ENCODE results near the gene NCKAP5. TPM values are rescaled to one million over a fixed set of nuclear protein-coding genes. Genes with fewer than 3 reads are reported as not detected.

NCKAP5 gene
- total RNA-seq, 1 experiment from 2014 or later: not detected

DNA sequence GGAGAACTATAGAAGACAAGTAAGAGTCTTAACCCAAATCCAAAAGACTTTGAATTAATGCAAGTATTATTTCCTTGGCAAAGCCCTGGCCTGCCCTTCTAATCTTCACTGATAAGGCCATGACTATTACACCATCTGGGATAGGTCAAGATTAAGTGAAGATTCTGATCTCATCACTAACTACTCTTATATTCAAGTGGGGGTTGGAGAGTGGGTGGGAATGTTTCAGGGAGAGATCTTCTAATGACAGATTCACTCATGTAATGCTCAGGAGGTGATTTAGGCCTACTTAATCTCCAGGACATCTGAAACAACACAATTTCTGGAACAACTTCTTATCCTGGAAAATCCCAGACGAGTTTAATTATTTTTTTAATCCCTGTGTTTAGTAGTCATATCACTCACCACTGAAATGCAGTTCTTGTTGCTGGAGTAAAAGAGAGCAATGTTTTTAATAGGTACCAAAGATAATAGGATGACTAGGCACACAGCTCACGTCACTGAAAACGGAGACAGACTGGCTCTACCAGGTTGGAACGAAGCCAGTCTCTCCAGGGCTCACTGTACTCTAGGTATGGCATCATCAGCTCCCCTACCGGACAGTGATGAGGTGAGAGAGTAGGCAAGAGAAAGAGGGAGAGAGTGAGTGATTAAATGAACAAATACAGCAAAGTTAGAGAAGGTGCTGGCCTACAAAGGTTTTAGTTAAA, 133.1 kb downstream of the NCKAP5 start:
- H3K27ac Mint-ChIP-seq (ENCODE audit: low read depth, unreplicated experiment): no peak overlapping the region
- intact Hi-C loops (cut with micrococcal nuclease): no loop called here
- TF ChIP-seq, protein P1, sequence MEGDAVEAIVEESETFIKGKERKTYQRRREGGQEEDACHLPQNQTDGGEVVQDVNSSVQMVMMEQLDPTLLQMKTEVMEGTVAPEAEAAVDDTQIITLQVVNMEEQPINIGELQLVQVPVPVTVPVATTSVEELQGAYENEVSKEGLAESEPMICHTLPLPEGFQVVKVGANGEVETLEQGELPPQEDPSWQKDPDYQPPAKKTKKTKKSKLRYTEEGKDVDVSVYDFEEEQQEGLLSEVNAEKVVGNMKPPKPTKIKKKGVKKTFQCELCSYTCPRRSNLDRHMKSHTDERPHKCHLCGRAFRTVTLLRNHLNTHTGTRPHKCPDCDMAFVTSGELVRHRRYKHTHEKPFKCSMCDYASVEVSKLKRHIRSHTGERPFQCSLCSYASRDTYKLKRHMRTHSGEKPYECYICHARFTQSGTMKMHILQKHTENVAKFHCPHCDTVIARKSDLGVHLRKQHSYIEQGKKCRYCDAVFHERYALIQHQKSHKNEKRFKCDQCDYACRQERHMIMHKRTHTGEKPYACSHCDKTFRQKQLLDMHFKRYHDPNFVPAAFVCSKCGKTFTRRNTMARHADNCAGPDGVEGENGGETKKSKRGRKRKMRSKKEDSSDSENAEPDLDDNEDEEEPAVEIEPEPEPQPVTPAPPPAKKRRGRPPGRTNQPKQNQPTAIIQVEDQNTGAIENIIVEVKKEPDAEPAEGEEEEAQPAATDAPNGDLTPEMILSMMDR (IDR thresholded peaks at IDR 0.05; ENCODE audit: unreplicated experiment): peak; percentile 12
- peaks cover 19% of the 10 kb centered on the region for H3K4me1 Mint-ChIP-seq (ENCODE audit: insufficient read depth, unreplicated experiment)
- ChIA-PET POLR2A (no interaction called here), CTCF (interaction anchor here (1.0 kb wide), 1 partner anchor 125 kb away, joined by 4 read pairs; no protein-coding TSS in a partner anchor)
- BruUV-seq (replicated peaks): no TSS peak
- no peaks in the 10 kb centered on the region for H3K27me3 Mint-ChIP-seq (ENCODE audit: insufficient read depth, unreplicated experiment)
- no peaks in the 10 kb centered on the region for H3K9me3 Mint-ChIP-seq (ENCODE audit: unreplicated experiment)
- H3K36me3 Mint-ChIP-seq (ENCODE audit: insufficient read depth, unreplicated experiment): no peaks in the 10 kb centered on the region
- H3K4me3 Mint-ChIP-seq (ENCODE audit: unreplicated experiment): no peak overlapping the region
- peak; percentile 50 for DNase-seq (ENCODE audit: unreplicated experiment)

DNA sequence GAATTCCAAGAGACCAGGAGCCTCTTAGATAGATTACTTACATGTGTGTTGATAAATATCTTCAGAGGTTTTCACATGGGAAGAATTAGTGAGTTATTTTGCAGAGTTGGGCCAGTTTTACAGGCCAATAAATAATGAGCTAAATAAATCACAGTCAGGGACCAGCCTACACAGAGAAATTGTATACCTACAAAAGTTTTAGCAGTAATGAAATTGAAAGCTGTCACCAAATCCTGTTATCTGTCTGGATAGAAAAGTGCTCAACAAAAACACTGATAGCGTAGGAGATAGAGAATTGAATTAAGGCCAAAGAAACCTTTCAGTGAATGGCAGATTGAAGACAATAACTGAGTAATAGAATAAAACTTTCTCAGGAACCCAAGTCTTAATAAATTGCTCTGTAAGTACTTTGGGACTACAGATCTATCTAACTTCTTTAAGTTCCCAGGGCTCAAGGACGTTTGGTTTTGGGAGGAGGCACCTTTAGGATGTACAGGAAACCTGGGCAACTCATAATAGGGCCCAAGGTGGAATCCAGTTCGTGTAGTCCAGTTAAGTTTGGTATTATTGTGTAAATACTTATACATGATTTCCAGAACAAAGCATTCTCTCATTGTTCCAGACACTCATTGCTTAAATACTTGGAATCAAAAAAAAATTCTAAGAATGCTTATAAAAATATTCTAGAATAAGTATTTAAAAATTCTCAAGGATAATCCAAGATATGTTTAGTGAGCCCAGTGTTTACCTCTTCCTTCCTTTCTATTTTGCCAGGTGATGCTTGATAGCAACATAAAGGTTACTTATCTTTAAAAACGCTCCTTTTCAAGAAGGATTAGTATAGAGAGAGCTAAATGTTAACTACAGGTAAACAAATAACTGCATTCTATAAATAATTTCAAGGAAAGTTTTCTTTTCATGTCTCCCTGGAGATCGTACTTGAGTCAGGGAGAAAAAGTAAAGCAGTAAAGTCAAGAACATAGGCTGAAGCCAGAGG, 134.5 kb downstream of the NCKAP5 start:
- POLR2A ChIA-PET: no interaction called here
- no peaks in the 10 kb centered on the region for H3K36me3 Mint-ChIP-seq (ENCODE audit: insufficient read depth, unreplicated experiment)
- no TSS peak for BruUV-seq (replicated peaks)
- DNase-seq (ENCODE audit: unreplicated experiment): no peak
- H3K27me3 Mint-ChIP-seq (ENCODE audit: insufficient read depth, unreplicated experiment): no peaks in the 10 kb centered on the region
- H3K4me3 Mint-ChIP-seq (ENCODE audit: unreplicated experiment): no peak overlapping the region
- H3K9me3 Mint-ChIP-seq (ENCODE audit: unreplicated experiment): no peaks in the 10 kb centered on the region
- H3K27ac Mint-ChIP-seq (ENCODE audit: low read depth, unreplicated experiment): no peak overlapping the region
- TF ChIP-seq, protein P1 (IDR thresholded peaks at IDR 0.05; ENCODE audit: unreplicated experiment): no peak
- H3K4me1 Mint-ChIP-seq (ENCODE audit: insufficient read depth, unreplicated experiment): peaks cover 19% of the 10 kb centered on the region
- intact Hi-C loops (cut with micrococcal nuclease): no loop called here
- CTCF ChIA-PET: no interaction called here

DNA sequence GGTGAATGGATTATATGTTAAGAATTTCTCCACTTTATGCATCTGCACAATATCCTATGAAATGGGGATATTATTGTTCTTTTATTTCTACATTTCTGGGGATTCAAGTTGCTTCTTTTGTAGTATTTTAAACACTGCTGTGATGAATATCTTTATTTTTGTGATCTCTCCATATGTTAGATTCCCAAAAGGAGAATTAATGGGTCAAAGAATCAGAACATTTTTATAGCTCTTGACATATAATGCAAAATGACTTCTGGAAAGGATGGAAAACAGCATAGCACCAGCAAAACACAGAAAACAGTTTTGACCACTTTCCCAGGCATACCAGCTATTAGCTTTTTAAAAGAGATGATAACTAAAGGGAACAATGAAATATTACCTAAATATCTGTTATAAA, 135.5 kb downstream of the NCKAP5 start:
- no peaks in the 10 kb centered on the region for H3K36me3 Mint-ChIP-seq (ENCODE audit: insufficient read depth, unreplicated experiment)
- intact Hi-C loops (cut with micrococcal nuclease): no loop called here
- no peak overlapping the region for H3K4me3 Mint-ChIP-seq (ENCODE audit: unreplicated experiment)
- TF ChIP-seq, protein P1 (IDR thresholded peaks at IDR 0.05; ENCODE audit: unreplicated experiment): no peak
- no peaks in the 10 kb centered on the region for H3K9me3 Mint-ChIP-seq (ENCODE audit: unreplicated experiment)
- BruUV-seq (replicated peaks): no TSS peak
- POLR2A ChIA-PET: interaction anchor here (0.6 kb wide), 1 partner anchor 12 kb away, joined by 3 read pairs; no protein-coding TSS in a partner anchor
- no peaks in the 10 kb centered on the region for H3K27me3 Mint-ChIP-seq (ENCODE audit: insufficient read depth, unreplicated experiment)
- peaks cover 19% of the 10 kb centered on the region for H3K4me1 Mint-ChIP-seq (ENCODE audit: insufficient read depth, unreplicated experiment)
- CTCF ChIA-PET: no interaction called here
- H3K27ac Mint-ChIP-seq (ENCODE audit: low read depth, unreplicated experiment): no peak overlapping the region
- no peak for DNase-seq (ENCODE audit: unreplicated experiment)

DNA sequence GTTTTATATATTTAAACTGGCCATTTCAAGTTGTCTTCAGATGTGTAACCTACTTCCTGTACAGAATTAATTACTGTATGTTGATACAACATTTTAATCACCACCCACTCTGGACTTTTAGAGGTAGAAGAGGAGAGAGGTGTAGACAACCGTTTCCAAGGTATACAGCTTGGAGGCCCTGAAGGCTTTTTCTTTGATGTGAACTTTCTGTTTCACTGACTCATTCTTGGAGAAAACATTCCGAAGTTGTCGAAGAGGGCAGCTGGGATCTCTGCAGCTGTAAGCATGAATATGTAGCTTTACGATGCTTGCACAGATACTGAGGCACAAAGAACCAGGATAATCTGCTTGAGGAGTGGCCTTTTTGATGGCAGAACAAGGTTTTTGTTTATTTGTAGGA, 137.0 kb downstream of the NCKAP5 start:
- peak; percentile 1 for DNase-seq (ENCODE audit: unreplicated experiment)
- Mint-ChIP-seq H3K27ac (ENCODE audit: low read depth, unreplicated experiment) (peak overlapping the region; percentile 54), H3K36me3 (ENCODE audit: insufficient read depth, unreplicated experiment) (peaks cover 5% of the 10 kb centered on the region), H3K9me3 (ENCODE audit: unreplicated experiment) (no peaks in the 10 kb centered on the region), H3K4me3 (ENCODE audit: unreplicated experiment) (no peak overlapping the region), H3K4me1 (ENCODE audit: insufficient read depth, unreplicated experiment) (peaks cover 19% of the 10 kb centered on the region), H3K27me3 (ENCODE audit: insufficient read depth, unreplicated experiment) (no peaks in the 10 kb centered on the region)
- TF ChIP-seq, protein P1 (IDR thresholded peaks at IDR 0.05; ENCODE audit: unreplicated experiment): no peak
- intact Hi-C loops (cut with micrococcal nuclease): no loop called here
- ChIA-PET POLR2A (interaction anchor here (0.9 kb wide), 1 partner anchor 41 kb away, joined by 3 read pairs; no protein-coding TSS in a partner anchor), CTCF (interaction anchor here (1.0 kb wide), 1 partner anchor 241 kb away, joined by 3 read pairs; no protein-coding TSS in a partner anchor)
- BruUV-seq (replicated peaks): no TSS peak

Measured in MCF 10A (cell line).